Measurements from ENCODE around the gene PAK1. TPM values are rescaled to one million over a fixed set of nuclear protein-coding genes. Genes with fewer than 3 reads are reported as not detected.

PAK1 gene
- total RNA-seq, 1 donor from 2014 or later = 69.3 TPM

GRCh38 chr11:77435972-77436371, 37.9 kb downstream of the PAK1 start:
- DNase-seq = no peak

- no peak for DNase-seq
These were observed 42.1 kb downstream of the PAK1 start for GRCh38 chr11:77431813-77432212.

GRCh38 chr11:77428598-77428997, 45.3 kb downstream of the PAK1 start:
- no peak for DNase-seq

- DNase-seq = no peak
These were observed 48.5 kb downstream of the PAK1 start for GRCh38 chr11:77425346-77425745.

- no peak for DNase-seq
These were observed 49.2 kb downstream of the PAK1 start for GRCh38 chr11:77424644-77425043.

- no peak for DNase-seq
These were observed 50.3 kb downstream of the PAK1 start for GRCh38 chr11:77423624-77424023.

GRCh38 chr11:77422687-77423086, 51.2 kb downstream of the PAK1 start:
- DNase-seq = no peak

GRCh38 chr11:77421041-77421723, 52.7 kb downstream of the PAK1 start:
- DNase-seq = no peak

GRCh38 chr11:77418971-77419597, 54.8 kb downstream of the PAK1 start:
- DNase-seq = no peak

GRCh38 chr11:77418155-77418970, 55.5 kb downstream of the PAK1 start:
- DNase-seq = no peak

GRCh38 chr11:77416357-77416756, 57.5 kb downstream of the PAK1 start:
- DNase-seq = no peak

- no peak for DNase-seq
These were observed 59.9 kb downstream of the PAK1 start for GRCh38 chr11:77413850-77414460.

- DNase-seq = no peak
These were observed 61.1 kb downstream of the PAK1 start for GRCh38 chr11:77412814-77413213.

GRCh38 chr11:77411717-77412441, 62.0 kb downstream of the PAK1 start:
- DNase-seq = peak; percentile 87

GRCh38 chr11:77411137-77411707, 62.7 kb downstream of the PAK1 start:
- no peak for DNase-seq

- no peak for DNase-seq
These were observed 63.6 kb downstream of the PAK1 start for GRCh38 chr11:77410076-77410827.

- no peak for DNase-seq
These were observed 64.8 kb downstream of the PAK1 start for GRCh38 chr11:77409046-77409445.

- DNase-seq = no peak
These were observed 66.3 kb downstream of the PAK1 start for GRCh38 chr11:77407613-77408012.

GRCh38 chr11:77406396-77406795, 67.5 kb downstream of the PAK1 start:
- no peak for DNase-seq

GRCh38 chr11:77403211-77403610, 70.7 kb downstream of the PAK1 start:
- DNase-seq = no peak

- no peak for DNase-seq
These were observed 71.7 kb downstream of the PAK1 start for GRCh38 chr11:77402218-77402556.

Measured in occipital lobe (tissue), 2 donors.